Measurements from ENCODE around the gene CD177.

- TF ChIP-seq CTCF (conservative IDR thresholded peaks at IDR 0.05) (no peak), ZFX (IDR thresholded peaks at IDR 0.05) (no peak)
Observed at GRCh38 chr19:43367822-43368221, 14.3 kb downstream of the CD177 start.

All from C4-2B (cell line).